Measurements from ENCODE around the gene COL18A1. TPM values are rescaled to one million over a fixed set of nuclear protein-coding genes. Genes with fewer than 3 reads are reported as not detected.
"Not testable (repeated sequence)": the region's sequence is repeated elsewhere in the genome, so short reads cannot be mapped to it uniquely, and the experiment has no call there.

The COL18A1 gene
- total RNA-seq, 4 donors from 2014 or later = 19.3 to 121 (median 23.3) TPM

DNA sequence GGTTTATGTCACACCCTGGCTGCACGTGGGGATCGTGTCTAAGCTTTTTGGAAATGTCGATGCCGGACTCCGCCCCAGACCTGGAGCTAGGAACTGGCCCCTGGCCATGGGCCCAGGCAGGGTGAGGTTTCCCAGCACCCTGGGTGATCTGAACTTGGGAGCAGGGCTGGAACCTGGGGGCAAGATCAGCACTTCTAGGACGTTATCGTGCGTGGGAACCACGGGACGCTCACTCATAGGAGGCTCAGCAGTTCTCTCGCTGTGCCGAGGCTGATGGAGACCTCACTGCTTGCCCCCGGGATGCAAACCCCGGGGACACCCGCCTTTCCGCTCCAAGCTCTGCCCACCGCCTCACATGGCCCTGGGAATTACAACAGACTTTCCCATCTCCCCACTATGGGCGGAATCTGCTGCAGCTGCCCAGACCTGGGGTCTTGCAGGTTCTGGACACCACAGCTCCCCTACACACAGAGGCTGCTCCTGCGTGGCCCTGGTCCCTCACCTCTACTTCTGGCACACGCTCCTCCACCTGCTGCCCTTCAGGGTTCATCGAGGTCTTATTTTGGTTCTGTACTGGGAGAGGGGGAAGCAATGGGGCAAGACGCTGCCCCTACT, 35.9 kb downstream of the COL18A1 start:
- in situ Hi-C loops (cut with MboI; ENCODE audit: low pct_ligation_motif_present in 1 of 4, low pct_unique_long_range_greater_than_20kb in 1 of 4, low sequenced_read_pairs in 3 of 4) (loop anchor here in 3 of 4 donors (10.0 to 25.0 kb wide), 3 partner anchors 154 to 304 kb away; partner anchors contain the start of gene POFUT2 (in 1 of the 3)), intact Hi-C loops (cut with DNase I; ENCODE audit: low total_unique reads) (loop anchor here (5.0 kb wide), 1 partner anchor 284 kb away; no protein-coding TSS in a partner anchor)
- TF ChIP-seq POLR2A (IDR thresholded peaks at IDR 0.05) (no peak), POLR2AphosphoS5 (IDR thresholded peaks at IDR 0.05) (no peak), EP300 (IDR thresholded peaks at IDR 0.05; ENCODE audit: low read depth) (no peak)
- TF ChIP-seq, protein P1, sequence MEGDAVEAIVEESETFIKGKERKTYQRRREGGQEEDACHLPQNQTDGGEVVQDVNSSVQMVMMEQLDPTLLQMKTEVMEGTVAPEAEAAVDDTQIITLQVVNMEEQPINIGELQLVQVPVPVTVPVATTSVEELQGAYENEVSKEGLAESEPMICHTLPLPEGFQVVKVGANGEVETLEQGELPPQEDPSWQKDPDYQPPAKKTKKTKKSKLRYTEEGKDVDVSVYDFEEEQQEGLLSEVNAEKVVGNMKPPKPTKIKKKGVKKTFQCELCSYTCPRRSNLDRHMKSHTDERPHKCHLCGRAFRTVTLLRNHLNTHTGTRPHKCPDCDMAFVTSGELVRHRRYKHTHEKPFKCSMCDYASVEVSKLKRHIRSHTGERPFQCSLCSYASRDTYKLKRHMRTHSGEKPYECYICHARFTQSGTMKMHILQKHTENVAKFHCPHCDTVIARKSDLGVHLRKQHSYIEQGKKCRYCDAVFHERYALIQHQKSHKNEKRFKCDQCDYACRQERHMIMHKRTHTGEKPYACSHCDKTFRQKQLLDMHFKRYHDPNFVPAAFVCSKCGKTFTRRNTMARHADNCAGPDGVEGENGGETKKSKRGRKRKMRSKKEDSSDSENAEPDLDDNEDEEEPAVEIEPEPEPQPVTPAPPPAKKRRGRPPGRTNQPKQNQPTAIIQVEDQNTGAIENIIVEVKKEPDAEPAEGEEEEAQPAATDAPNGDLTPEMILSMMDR (IDR thresholded peaks at IDR 0.05) = no peak
- Histone ChIP-seq H3K4me3 (no peak overlapping the region), H3K27ac (no peak overlapping the region), H3K27me3 (no peaks in the 10 kb centered on the region), H3K9me3 (no peaks in the 10 kb centered on the region), H3K4me1 (peaks cover 0 to 13% (median 8%) of the 10 kb centered on the region in 4 donors), H3K36me3 (no peaks in the 10 kb centered on the region)
- DNase-seq = no peak
- 86 to 100% methylated on average over 1 to 18 of the region's 22 CpGs for WGBS, 2 donors (ENCODE audit: low coverage in 1 of 2)

DNA sequence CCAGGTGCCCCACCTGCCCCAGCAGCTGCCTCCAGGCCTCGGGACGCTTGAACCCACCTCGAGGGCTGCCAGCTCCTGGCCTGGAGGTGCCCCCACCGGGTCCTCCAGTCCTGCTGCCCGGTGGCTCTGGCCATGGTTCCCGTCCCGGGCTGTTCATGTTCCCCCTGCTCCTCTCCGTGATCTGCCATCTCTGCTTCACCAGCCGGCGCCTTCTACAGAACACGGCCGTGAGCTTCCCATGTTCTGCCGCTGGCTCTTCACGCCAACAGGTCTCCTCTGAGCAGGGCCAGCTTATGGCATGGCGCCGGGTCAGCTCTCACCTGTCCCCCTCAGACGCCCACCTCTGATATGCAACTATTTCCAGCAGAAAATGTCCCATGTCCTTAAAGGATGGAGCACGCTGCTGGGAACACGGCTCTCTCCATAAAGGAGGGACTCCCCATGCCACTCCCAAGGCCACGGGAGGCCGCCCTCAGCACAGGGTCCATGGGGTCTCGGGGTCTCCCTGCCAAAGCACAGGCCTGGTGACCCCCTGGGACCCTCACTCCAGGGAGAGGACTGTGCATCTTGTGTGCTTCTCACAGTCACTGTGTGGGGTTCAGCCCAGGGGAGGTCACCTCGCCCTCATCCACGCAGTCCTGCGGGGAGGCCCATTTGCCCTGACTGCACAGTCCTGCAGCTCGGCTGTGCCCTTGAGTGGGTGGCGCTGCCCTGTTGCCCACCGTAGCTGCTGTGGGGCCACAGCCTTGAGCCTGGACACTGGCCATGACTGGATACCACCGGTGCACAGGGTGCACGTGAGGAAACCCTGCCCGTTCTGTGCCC, 36.7 kb downstream of the COL18A1 start:
- no peak overlapping the region for H3K27ac ChIP-seq
- no peak for DNase-seq

DNA sequence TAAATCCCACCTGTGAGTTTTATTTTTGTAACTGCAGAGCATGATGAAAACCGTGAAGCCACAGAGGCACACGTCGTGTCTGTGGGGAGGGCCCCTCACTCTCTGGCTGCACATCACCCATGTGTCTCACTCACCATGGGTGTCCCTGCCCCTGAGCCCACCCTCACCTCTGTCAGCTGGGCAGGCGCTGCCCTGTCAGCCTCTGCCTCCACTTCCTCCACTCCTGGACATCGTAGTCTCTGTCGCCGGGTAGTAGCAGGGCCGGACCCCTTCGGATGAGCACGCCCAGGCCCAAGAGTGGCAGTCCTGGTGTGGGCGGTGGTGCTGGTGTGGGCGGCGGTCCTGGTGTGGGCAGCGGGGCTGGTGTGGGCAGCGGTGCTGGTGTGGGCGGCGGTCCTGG, 37.3 kb downstream of the COL18A1 start:
- Histone ChIP-seq H3K36me3 (no peaks in the 10 kb centered on the region), H3K27ac (no peak overlapping the region), H3K27me3 (no peaks in the 10 kb centered on the region), H3K9me3 (no peaks in the 10 kb centered on the region), H3K4me1 (peaks cover 0 to 13% (median 8%) of the 10 kb centered on the region in 4 donors), H3K4me3 (no peak overlapping the region)
- intact Hi-C loops (cut with DNase I; ENCODE audit: low total_unique reads) = loop anchor here (5.0 kb wide), 1 partner anchor 285 kb away; no protein-coding TSS in a partner anchor
- 89% methylated on average over 17 of the region's 17 CpGs; no CpG with 5 or more reads in 1 of the 2 donors for WGBS, 2 donors (ENCODE audit: low coverage in 1 of 2)
- no peak for DNase-seq
- in situ Hi-C loops (cut with MboI; ENCODE audit: low pct_ligation_motif_present in 1 of 4, low pct_unique_long_range_greater_than_20kb in 1 of 4, low sequenced_read_pairs in 3 of 4) = loop anchor here in 3 of 4 donors (10.0 to 25.0 kb wide), 3 partner anchors 155 to 305 kb away; partner anchors contain the start of gene POFUT2 (in 1 of the 3)
- TF ChIP-seq EP300 (IDR thresholded peaks at IDR 0.05; ENCODE audit: low read depth) = no peak
- no peak for TF ChIP-seq POLR2A (IDR thresholded peaks at IDR 0.05)
- TF ChIP-seq, protein P1 (IDR thresholded peaks at IDR 0.05) = no peak
- TF ChIP-seq POLR2AphosphoS5 (IDR thresholded peaks at IDR 0.05) = no peak

More for the DNA sequence above, 36.7 kb downstream of the COL18A1 start:
- in situ Hi-C loops (cut with MboI; ENCODE audit: low pct_ligation_motif_present in 1 of 4, low pct_unique_long_range_greater_than_20kb in 1 of 4, low sequenced_read_pairs in 3 of 4) (loop anchor here in 3 of 4 donors (10.0 to 25.0 kb wide), 3 partner anchors 154 to 304 kb away; partner anchors contain the start of gene POFUT2 (in 1 of the 3)), intact Hi-C loops (cut with DNase I; ENCODE audit: low total_unique reads) (loop anchor here (5.0 kb wide), 1 partner anchor 284 kb away; no protein-coding TSS in a partner anchor)
- H3K4me1 ChIP-seq = peaks cover 0 to 13% (median 8%) of the 10 kb centered on the region in 4 donors
- no peak overlapping the region for H3K4me3 ChIP-seq
- no peaks in the 10 kb centered on the region for H3K27me3 ChIP-seq
- H3K36me3 ChIP-seq = no peaks in the 10 kb centered on the region
- WGBS, 2 donors (ENCODE audit: low coverage in 1 of 2) = 87% methylated on average over 26 of the region's 31 CpGs; no CpG with 5 or more reads in 1 of the 2 donors
- TF ChIP-seq, protein P1 (IDR thresholded peaks at IDR 0.05) = no peak
- no peak for TF ChIP-seq EP300 (IDR thresholded peaks at IDR 0.05; ENCODE audit: low read depth)
- no peak for TF ChIP-seq POLR2AphosphoS5 (IDR thresholded peaks at IDR 0.05)
- no peak for TF ChIP-seq POLR2A (IDR thresholded peaks at IDR 0.05)
- no peaks in the 10 kb centered on the region for H3K9me3 ChIP-seq

DNA sequence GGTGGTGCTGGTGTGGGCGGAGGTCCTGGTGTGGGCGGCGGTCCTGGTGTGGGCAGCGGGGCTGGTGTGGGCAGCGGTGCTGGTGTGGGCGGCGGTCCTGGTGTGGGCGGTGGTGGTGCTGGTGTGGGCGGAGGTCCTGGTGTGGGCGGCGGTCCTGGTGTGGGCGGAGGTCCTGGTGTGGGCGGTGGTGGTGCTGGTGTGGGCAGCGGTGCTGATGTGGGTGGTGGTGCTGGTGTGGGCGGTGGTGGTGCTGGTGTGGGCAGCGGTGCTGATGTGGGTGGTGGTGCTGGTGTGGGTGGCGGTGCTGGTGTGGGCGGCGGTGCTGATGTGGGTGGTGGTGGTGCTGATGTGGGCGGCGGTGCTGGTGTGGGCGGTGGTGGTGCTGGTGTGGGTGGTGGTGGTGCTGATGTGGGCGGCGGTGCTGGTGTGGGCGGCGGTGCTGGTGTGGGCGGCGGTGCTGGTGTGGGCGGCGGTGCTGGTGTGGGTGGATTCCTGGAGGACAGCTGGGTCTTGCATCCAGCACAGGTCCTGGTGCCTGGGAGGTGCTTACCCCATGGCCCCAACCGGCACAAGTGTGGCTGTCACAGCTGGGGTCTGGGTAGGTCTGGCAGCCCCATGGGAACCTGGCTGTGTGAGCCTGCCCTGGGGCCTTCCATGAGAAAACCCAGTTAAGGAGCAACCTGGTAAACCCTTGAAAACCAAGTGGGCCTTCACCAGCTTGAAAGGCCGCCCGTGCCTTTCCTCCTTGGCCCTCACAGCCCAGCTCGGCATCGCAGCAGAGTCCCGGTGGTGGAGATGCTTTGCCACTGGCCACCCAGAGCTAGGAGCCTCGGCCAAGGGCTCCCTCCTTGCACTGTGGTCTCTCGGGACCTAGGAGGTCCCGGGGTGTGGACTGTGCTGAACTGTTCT, 38.0 kb downstream of the COL18A1 start:
- DNase-seq, H3K27ac ChIP-seq, H3K27me3 ChIP-seq, H3K9me3 ChIP-seq, H3K36me3 ChIP-seq, H3K4me3 ChIP-seq: not testable (repeated sequence)
- 87% methylated on average over 39 of the region's 39 CpGs; no CpG with 5 or more reads in 1 of the 2 donors for WGBS, 2 donors (ENCODE audit: low coverage in 1 of 2)
- in situ Hi-C loops (cut with MboI; ENCODE audit: low pct_ligation_motif_present in 1 of 4, low pct_unique_long_range_greater_than_20kb in 1 of 4, low sequenced_read_pairs in 3 of 4) = loop anchor here in 3 of 4 donors (10.0 to 25.0 kb wide), 3 partner anchors 156 to 306 kb away; partner anchors contain the start of gene POFUT2 (in 1 of the 3)
- intact Hi-C loops (cut with DNase I; ENCODE audit: low total_unique reads) = loop anchor here (5.0 kb wide), 1 partner anchor 286 kb away; no protein-coding TSS in a partner anchor
- H3K4me1 ChIP-seq = peaks cover 0 to 13% (median 8%) of the 10 kb centered on the region in 4 donors

Data from transverse colon (tissue), 4 donors.